Eye (tissue), 1 donor: ENCODE measurements around the gene C1QL4.
"Not testable (repeated sequence)": the region's sequence is repeated elsewhere in the genome, so short reads cannot be mapped to it uniquely, and the experiment has no call there.

Source experiments
- DNase-seq: peaks from one replicate; pipeline ENCODE4 v3.0.0-alpha.2; 2015

Gene C1QL4

GRCh38 chr12:49336645-49337584 is at the start of gene C1QL4:
Gene C1QL4, minus strand, starts transcription at chr12:49337188. Its CDS starts 711 bp downstream, at chr12:49336477.
- DNase-seq: peak; percentile 95

DNA sequence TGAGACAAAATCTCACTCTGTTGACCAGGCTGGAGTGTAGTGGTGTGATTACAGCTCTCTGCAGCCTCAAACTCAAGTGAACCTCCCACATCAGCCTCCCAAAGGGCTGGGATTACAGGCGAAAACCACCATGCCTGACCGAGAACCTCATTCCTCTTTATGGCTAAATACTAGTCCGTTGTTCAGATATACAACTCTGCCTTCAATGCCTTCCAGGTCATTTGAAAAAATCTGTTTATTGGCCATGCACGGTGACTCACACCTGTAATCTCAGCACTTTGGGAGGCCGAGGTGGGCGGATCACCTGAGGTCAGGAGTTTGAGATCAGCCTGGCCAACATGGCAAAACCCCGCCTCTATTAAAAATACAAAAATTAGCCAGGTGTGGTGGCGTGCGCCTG is 43.2 kb upstream of the C1QL4 start:
- not testable (repeated sequence) for DNase-seq

- DNase-seq: no peak
Observed at GRCh38 chr12:49377386-49377785, 40.4 kb upstream of the C1QL4 start.

GRCh38 chr12:49375406-49375805 is 38.4 kb upstream of the C1QL4 start:
- no peak for DNase-seq

DNA sequence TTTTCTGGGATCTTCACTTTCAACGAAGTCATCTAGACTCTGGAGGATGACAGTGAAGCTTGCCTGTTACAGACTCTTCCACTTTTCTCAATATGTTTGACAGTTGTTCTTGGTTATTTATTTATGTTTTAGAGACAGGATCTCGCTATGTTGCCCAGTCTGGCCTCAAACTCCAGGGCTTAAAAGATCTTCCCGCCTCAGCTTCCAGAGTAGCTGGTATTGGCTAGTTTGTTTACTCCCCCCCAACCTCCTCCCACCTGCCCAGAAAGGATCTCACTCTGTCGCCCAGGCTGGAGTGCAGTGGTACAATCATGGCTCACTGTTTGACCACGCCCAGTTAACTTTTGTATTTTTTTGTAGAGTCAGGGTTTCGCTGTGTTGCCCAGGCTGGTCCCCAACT is 33.6 kb upstream of the C1QL4 start:
- DNase-seq: no peak

DNA sequence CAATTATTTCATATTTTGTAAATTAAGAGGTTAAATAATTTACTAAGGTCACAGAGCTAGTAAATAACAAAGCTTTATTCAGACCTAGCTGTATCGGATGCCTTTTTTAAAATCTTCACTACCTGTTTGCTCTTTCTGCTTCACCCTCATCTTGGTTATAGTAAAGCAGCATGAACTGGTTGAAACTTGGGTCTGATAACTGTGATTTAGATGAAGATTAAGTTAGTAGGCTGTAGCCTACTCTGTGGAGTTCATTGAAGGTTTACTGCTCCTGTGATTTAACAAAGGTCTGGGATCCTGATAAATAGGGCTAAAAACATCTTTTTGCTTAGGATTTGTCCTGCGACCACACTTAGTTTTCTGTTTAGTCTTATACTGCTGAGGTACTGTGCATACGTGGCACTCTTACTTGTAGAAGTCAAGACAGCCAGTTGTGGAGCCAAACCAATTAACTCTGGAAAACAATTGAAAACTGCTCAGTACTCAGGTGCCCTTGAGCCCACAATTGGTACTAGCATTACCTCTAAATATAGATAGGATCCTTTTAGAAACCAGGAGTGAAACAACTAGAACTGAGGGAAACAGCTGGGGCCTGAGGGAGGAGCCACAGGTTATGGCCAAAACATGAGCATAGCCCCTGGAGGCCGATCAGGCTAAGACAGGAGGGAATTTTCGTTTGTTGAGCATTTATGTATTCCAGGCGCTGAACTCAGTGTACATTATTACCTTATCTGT is 32.6 kb upstream of the C1QL4 start:
- peak; percentile 48 for DNase-seq

GRCh38 chr12:49368240-49368600 is 31.2 kb upstream of the C1QL4 start:
- DNase-seq: no peak

DNA sequence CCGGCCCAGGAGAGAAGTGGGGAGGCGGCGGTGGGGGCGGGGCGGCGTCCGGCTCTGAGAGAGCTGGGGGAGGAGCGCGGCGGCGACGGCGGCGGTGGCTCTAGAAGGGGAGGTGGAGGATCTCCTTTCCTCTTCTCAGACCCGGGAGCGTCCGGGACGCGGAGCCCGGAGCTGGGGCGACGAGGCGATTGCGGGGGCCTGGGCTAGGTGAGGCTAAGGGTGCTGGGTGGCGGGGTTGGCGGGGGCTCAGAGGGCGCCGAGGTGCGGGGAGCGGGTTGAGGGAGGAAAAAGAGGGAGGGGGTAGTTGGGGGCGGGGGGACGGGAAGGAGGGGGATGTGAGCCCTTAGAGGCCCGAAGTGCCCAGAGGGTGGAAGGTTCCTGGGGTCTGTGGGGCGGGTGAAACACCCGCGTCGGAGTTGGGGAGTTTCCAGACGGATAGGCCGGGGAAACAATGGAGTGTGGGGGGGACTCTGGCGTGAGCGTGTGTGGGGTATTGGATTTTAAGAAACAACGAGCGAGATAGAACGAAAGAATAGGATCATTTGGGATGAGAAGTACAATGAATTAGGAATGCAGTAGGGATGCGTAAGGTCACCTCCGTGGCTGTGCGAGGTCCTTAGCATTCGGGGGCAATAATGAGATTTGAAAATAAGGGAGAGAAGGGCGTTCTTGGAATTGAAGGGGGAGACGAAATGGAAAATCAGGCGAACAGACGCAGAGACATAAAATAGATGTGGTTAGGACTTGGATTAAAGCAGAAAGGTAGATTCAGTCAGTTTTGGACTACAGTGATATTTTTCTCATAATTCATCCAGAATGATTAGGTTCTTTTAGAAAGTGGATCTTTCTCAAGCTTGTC is 30.6 kb upstream of the C1QL4 start, which contains the start of gene SPATS2:
SPATS2 (plus strand) TSS at position 82 of the 859 bp plus-strand sequence. CDS start 93,551 bp downstream, outside the sequence.
- DNase-seq: no peak

DNA sequence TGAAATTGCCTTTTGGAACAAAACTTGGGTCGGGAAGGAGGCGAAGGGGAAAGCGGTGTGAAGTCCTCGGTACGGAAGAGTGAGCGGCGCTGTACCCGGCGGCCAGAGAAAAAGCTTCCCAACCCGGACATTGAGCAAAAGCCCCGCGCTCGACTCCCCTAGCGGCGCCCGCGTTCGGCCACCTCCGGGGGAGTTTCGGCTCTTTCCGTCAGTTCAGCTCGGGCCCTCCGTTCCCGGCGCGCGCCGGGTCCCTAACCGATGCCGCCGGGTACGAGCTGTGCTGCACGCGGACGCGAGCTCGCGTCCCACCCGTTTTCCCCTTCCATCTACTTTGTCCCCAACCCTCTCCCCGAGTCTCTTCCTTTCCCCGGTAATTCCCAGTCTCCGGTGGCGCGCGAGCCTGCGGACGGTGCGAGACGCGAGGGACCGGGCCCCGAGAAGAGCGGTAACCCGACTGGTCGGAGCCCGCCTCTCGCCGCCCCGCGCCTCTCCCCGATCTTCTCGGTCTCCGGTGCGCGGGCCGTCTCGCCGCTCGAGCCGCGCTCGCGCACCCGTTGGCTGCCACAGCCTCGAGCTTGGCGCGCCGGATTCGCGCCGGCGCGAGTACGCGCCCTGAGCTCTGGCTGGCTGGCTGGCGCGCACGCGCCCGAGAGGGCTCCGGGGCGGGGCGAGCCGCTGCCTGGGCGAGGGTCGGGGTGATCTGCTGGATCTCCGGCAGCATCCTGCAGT is 29.8 kb upstream of the C1QL4 start:
- peak; percentile 98 for DNase-seq

GRCh38 chr12:49366096-49366651 is 29.2 kb upstream of the C1QL4 start:
- DNase-seq: no peak

- DNase-seq: no peak
Observed at GRCh38 chr12:49365542-49365941, 28.6 kb upstream of the C1QL4 start.

DNA sequence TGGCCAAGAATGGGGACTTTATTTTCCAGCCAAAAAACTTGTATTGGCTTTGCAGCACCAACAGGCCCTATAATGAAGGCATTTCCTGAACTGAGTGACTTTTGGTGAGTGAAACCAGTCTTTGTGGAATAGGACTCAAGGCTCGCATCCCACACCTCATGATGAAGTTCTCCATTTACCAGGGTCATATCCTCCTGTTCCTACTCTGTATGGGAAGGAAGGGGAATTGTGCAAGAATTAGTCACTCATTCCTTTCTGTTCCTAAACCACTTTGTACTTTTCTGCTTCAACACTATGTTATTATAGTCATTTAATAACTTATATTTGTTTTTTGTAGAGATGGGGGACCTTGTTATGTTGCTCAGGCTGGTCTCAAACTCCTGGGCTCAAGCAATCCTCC is 28.0 kb upstream of the C1QL4 start:
- DNase-seq: no peak

DNA sequence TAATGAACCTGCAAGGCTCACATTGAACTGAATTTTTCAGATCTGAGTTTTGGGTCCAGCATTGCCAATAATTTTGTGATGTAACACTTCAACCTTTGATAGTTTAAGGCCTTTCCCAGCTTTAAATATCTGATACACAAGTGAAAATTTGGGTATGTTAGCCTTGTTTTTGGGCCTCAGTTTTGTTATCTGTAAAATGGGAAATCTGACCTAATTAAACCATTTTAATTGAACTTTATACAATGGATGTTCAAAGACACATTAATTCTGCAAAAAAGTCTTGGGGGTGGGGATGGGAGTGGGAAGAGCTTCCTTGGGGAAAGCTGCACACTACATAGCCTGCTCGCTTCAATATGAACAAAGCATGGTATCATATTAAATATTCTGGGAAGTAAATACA is 25.1 kb upstream of the C1QL4 start:
- no peak for DNase-seq

- no peak for DNase-seq
Observed at GRCh38 chr12:49359671-49360070, 22.7 kb upstream of the C1QL4 start.

DNA sequence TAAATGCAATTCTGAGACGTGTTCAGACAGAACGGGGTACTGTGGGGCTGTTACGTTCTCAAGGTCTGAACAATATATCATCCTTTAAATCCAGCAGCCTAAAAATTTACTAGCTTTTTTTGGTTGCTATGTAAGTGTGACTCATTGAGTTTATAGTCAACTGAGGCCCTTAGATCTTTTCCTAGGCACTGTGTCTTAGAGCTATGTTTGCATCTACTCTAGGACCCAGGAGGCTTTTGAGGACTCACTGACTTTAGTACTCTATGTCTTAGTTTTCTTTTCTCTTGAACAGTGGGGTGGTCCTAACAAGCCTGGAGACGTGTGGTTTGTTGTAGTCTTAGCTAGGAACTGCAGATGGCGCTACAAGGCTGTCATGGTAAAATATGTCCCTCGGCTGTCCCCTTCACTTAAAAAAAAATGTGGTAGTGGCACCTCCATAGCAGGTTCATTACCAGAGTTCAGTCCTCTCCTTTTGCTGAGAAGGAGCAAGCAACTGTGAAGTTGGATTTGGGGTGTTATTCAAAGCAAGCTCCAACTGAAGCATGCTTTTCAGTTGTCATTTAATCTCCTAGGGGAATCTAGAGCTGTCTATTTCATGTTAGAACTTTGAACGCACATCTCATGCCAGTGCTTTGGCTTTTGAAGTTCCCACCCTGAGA is 21.6 kb upstream of the C1QL4 start:
- peak; percentile 91 for DNase-seq

GRCh38 chr12:49357103-49357678 is 20.2 kb upstream of the C1QL4 start:
- DNase-seq: no peak

- DNase-seq: no peak
Observed at GRCh38 chr12:49355913-49356312, 18.9 kb upstream of the C1QL4 start.

DNA sequence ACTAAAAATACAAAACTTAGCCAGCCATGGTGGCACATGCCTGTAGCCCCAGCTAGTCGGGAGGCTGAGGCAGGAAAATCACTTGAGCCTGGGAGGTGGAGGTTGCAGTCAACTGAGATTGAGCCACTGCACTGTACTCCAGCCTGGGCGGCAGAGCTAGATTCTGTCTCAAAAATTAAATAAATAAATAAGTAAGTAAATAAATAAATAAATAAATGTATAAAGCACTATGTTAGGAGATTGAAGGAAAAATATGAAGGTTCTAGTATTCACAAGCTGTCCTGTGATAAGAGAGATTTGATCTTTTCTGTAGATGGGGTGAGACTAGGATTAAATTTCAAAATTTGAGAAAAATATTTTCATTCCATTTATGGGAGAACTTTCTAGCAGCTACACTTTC is 15.4 kb upstream of the C1QL4 start:
- DNase-seq: no peak

DNA sequence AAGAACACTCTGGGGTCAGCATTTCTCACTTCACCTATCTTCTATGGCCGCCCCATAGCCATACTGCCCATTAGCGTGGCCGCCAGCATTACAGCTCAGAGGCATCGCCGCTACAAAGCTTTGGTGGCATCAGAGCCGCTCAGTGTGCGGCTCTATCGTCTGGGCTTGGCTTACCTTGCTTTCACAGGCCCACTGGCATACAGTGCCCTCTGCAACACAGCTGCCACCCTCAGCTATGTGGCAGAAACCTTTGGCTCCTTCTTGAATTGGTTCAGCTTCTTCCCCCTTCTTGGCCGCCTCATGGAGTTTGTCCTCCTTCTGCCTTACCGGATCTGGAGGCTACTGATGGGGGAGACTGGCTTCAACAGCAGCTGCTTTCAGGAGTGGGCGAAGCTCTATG is 12.3 kb upstream of the C1QL4 start:
- no peak for DNase-seq

DNA sequence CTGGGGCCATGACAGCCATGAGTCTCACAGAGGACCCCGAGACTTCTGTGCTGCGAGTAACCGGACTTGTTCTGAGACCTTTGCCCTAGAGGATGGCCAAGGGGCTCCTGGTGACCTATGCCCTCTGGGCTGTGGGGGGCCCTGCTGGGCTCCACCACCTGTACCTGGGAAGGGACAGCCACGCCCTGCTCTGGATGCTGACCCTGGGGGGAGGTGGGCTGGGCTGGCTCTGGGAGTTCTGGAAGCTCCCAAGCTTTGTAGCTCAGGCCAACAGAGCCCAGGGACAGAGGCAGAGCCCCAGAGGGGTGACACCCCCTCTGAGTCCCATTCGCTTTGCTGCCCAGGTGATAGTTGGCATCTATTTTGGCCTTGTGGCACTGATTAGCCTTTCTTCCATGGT is 11.8 kb upstream of the C1QL4 start:
- no peak for DNase-seq
